Right lobe of liver (tissue), 4 donors: ENCODE measurements around the gene CHPF.

Experiments
- CTCF ChIP-seq, 4 donors: fragments of 200-600 bp in 3 of 4; fragments of 450-650 bp in 1 of 4; IDR thresholded peaks; one replicate each; pipeline versions ENCODE4 v1.5.1 to v1.8.0; 2016 to 2022; ENCODE audit warnings: antibody characterized with exemption in 4 of 4, mild to moderate bottlenecking in 2 of 4
- POLR2A ChIP-seq: fragments of 450-650 bp; IDR thresholded peaks from one replicate; pipeline ENCODE4 v1.6.1; 2017; ENCODE audit warnings: antibody characterized with exemption, mild to moderate bottlenecking
- donor health status: DM: no; HTN: no; CAD: no.
- donor health status: DM: no; HTN: no; CAD: no.
- donor health status: DM: no; HTN: yes; CAD: no.

- TF ChIP-seq CTCF (IDR thresholded peaks at IDR 0.05) (no peak), POLR2A (no peak)
Measured at GRCh38 chr2:219545295-219545942, 1.8 kb upstream of the CHPF start.
